ENCODE measurements around the gene WT1. TPM values are rescaled to one million over a fixed set of nuclear protein-coding genes. Genes with fewer than 3 reads are reported as not detected.

WT1 gene
- total and polyA plus RNA-seq, 2 of the 4 experiments (the other 2 are of a cell fraction), result not detected

DNA sequence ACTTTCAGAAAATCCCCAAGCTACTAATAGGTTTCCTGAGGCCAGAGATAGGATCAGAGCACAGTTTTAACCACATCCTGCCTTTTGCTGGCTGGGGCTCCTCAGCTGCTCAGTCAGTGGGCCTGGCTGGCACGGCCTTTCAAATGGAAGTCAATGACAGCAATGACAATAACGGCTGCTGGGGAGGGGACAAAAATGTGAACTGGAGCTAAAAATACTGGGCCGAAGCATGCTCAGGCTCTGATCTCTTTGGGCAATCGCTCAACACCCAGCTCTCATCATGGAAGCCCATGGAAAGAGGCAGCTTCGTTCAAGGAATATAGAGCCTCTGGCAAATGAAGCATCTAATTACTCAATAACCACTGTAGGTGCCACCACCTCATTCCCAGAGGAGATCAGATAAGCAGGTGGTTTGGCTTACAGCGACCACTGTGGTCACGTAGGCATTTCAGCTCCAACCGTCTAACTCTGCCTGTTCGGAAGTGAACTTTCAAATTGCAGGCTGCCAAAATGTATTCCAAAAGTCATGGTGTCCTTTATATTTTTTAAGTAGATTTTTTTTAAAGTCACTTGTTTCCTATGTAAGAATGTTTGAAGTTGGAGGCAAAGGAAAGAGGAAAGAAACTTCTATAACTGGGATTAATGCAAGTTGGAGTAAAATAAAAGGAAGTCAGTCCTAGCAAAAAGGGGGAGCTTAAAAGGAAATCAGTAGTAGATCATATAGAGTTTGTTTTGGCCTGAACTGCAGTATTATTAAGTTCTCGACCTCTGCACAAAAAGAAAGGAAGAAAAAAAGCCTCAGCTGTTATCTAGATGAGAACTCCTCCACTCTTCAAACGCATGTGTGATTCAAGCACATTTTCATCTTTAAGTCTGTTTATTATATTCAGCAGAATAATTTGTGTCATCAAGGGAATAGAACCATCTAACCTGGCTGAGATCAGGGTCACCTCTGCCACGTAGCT is 14.1 kb downstream of the WT1 start:
- DNase-seq, result no peak

More for the DNA sequence above, 14.1 kb downstream of the WT1 start:
- in situ Hi-C loops (cut with MboI; ENCODE audit: low sequenced_read_pairs), result no loop called here
- Histone ChIP-seq H3K14ac (replicated peaks; ENCODE audit: low read depth, low read length) (no peak overlapping the region), H3K18ac (ENCODE audit: low read depth, low read length) (no peak overlapping the region), H2BK15ac (ENCODE audit: low read depth, low read length) (no peak overlapping the region), H4K8ac (ENCODE audit: low read depth in 2 of 2, low read length in 2 of 2) (no peak overlapping the region), H2BK5ac (ENCODE audit: low read depth, low read length, poor library complexity, severe bottlenecking) (no peak overlapping the region), H3K79me1 (ENCODE audit: low read depth in 1 of 2, low read length in 2 of 2) (no peaks in the 10 kb centered on the region), H2BK120ac (ENCODE audit: low read depth, low read length) (no peak overlapping the region), H3K36me3 (ENCODE audit: control insufficient read depth, insufficient read depth, low read length) (no peaks in the 10 kb centered on the region), H4K20me1 (ENCODE audit: insufficient read depth, low read length) (no peaks in the 10 kb centered on the region), H3K27ac (ENCODE audit: insufficient read depth, low read length) (no peak overlapping the region), H4K5ac (ENCODE audit: low read depth, low read length) (no peak overlapping the region), H2AK9ac (replicated peaks; ENCODE audit: low read depth, low read length, poor library complexity) (no peak overlapping the region), H3K4ac (ENCODE audit: low read depth, low read length) (no peak overlapping the region), H3K9ac (ENCODE audit: low read depth, low read length) (no peak overlapping the region), H3K9me1 (ENCODE audit: insufficient read depth, low read length) (no peaks in the 10 kb centered on the region), H3K56ac (ENCODE audit: extremely low read depth, insufficient read depth, low read length) (no peak overlapping the region), H3K23ac (ENCODE audit: low read depth, low read length) (no peak overlapping the region), H3K4me1 (ENCODE audit: control insufficient read depth, insufficient read depth, low read length) (no peaks in the 10 kb centered on the region), H2AK5ac (ENCODE audit: low read depth, low read length) (no peak overlapping the region), H3K27me3 (ENCODE audit: control insufficient read depth, insufficient read depth, low read length) (peaks cover 21% of the 10 kb centered on the region), H3K4me3 (ENCODE audit: insufficient read depth, low read depth, low read length) (no peak overlapping the region), H3K9me3 (ENCODE audit: control insufficient read depth, insufficient read depth, low read length) (no peaks in the 10 kb centered on the region), H2BK20ac (ENCODE audit: low read depth, low read length) (no peak overlapping the region), H2AFZ (replicated peaks; ENCODE audit: low read length, poor library complexity) (no peak overlapping the region), H3K4me2 (ENCODE audit: low read depth, low read length) (no peak overlapping the region), H4K91ac (ENCODE audit: insufficient read depth, low read depth, low read length) (no peak overlapping the region)
- TF ChIP-seq RFX5 (IDR thresholded peaks at IDR 0.05; ENCODE audit: low read depth, low read length), result no peak
- ATAC-seq (ENCODE audit: low read depth), result no peak
- intact Hi-C loops (cut with micrococcal nuclease), result no loop called here
- BruUV-seq (replicated peaks), result no TSS peak
- dilution Hi-C loops (cut with HindIII; ENCODE audit: low sequenced_read_pairs, unreplicated experiment), result no loop called here
- CTCF ChIA-PET, result no interaction called here
- POLR2A ChIA-PET (ENCODE audit: unreplicated experiment), result no interaction called here
- WGBS, 2 experiments (ENCODE audit: extremely low coverage in 2 of 2, insufficient read length in 1 of 2), result 80% methylated on average over 3 of the region's 12 CpGs; no CpG with 5 or more reads in 1 of the 2 experiments
